Measurements from ENCODE around the gene MRPL33.

MRPL33 gene

DNA sequence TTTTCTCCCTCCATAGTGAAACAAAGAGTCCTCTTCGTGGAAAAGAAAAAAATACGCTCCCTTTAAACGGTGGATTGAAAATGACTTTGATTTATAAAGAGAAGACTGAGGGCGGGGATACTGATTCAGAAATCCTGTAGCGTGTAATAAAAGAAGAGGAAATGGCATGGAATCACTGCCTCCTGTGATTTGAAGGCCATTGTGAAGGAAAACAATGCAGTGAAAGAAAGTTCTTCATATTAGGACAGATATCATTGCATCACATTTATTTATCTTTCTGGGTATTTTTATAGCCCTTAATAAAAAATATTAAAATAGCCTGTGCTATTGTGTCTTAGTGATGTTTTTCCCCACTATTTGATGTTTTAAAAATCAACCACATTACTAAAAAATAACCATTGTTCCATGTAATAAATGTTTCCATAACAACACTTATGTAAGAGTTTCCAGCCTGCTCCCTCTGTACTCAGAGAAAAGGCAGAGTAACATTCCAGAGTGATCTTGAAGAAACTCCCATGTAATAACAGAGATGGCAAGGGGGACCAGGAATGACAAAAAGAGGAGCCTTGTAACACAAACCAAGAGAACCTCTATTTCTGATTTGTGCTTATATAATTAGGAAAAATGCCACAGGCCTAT, 8.0 kb downstream of the MRPL33 start:
- no peak for DNase-seq

DNA sequence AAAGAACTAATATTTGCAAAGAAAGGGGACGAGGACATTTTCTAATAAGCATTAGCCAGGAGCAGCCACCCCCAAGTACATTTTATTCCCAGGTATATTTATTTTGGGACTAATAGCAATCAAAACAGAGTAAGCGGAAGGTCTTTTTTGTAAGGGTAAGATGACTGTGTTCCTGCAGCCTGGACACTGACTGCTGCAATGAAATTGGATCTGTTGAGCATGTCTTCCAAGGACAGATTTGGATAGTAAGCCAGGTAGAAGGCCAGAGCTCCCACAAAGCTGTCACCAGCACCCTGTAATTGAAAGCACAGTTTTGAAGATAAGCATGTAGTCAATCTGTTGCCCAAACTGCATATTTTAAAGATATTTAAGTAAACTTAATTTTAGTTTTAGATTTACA, 10.0 kb downstream of the MRPL33 start:
- no peak for DNase-seq

DNA sequence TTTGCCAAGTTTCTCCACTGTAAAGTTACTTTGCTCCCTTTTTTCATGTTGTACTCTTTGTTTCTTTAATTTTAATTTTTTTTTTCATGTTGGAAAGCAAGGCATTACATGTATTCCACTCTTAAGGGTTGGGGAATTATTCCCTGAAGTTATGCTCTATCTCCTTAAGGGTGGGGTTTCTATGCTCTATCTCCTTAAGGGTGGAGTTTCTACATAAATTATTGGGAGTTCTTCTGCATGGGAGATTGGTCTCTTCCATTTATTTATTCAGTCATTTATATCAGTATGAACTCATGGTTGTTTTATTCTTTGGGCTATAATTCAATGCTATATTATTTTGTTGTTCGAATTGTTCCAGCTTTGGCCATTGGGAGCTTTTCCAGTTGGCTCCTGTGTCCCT, 11.2 kb downstream of the MRPL33 start:
- DNase-seq, result no peak

DNA sequence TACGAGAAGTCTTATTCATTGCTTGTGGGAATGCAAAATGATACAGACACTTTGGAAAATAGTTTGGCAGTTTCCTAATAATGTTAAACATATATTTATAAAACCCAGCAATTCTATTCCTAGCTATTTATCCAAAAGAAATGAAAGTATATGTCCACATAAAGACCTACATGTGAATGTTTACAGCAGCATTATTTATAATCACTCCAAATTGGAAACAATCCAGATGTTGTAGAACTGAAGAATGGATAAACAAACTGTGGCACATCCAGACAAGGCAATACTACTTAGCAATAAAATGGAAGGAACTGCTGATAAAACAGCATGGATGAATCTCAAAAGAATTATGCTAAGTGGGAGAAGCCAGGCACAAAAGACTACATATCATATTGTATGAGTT, 19.3 kb downstream of the MRPL33 start:
- DNase-seq, result no peak

DNA sequence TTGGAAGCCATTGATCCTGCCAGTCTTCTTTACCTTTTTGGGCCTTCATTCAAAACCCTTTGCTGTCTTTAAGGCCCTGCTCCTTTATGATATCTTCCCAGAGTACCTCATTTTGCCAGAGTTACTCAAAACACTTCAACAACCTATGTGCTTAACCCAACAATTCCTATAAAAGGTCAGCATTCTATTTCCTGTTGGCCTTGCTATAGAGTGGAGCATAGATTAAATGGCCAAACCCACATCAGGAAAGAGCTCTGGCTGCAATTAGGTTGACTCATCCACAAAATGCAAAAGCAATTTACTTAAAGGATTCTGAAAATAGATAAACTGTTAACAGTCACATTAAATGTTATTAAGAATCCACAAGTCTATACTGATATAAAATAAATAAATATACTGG, 21.2 kb downstream of the MRPL33 start:
- peak in 1 of 4 experiments; percentile 19 for DNase-seq

DNA sequence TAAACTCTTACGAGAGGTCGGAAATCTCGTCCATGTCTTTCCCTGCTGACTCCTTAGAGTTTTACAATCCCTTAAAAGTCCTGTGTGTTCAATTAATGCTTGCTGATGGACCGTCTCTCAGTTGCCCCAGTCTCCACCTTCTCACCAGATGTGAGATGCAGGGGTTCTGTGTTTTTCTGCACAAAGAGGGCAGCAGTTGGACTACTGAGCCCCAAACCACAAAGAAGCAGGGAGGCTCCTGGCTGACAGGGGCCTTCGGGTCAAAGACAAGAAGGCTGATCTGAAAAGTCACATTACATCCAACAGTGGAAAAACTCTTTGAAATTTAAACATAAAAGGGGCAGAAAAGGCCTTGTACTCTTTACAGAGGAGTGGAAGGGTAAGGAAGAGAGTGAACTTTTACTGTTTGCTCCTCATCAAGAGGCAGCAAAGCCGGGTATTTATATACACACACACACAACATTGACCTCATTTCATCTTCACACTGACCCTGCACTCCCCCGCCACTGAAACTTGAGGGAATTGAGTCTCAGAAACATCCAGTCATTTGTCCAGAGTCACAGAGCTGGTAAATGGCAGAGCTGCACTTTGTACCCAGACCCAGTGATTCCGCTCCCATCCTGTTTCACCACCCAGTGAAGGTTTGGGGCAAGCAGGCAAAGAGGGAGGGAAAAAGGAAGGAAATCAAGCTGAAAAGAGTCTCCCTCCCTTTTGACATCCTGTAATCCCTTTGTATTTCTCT, 23.7 kb downstream of the MRPL33 start:
- no peak for DNase-seq

DNA sequence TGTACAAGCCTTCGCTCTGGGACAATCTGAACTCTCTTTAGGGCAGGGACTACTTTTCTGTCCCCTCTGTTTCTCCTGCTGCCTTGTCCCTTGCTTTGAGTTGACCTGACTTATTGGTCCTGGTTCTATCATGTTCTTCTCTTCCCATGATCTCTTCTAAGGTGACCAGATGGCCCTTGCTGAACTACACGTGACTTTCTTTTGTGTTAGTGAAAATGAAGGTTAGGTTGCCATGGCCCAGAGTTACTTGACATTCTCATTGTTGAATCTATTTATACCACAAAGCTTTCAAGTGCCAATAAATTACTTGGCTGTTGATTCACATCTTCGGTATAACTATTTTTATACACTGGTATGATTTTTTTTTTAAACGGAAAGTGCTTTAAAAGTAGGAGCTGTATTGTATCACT, 24.4 kb downstream of the MRPL33 start:
- DNase-seq, result no peak

DNA sequence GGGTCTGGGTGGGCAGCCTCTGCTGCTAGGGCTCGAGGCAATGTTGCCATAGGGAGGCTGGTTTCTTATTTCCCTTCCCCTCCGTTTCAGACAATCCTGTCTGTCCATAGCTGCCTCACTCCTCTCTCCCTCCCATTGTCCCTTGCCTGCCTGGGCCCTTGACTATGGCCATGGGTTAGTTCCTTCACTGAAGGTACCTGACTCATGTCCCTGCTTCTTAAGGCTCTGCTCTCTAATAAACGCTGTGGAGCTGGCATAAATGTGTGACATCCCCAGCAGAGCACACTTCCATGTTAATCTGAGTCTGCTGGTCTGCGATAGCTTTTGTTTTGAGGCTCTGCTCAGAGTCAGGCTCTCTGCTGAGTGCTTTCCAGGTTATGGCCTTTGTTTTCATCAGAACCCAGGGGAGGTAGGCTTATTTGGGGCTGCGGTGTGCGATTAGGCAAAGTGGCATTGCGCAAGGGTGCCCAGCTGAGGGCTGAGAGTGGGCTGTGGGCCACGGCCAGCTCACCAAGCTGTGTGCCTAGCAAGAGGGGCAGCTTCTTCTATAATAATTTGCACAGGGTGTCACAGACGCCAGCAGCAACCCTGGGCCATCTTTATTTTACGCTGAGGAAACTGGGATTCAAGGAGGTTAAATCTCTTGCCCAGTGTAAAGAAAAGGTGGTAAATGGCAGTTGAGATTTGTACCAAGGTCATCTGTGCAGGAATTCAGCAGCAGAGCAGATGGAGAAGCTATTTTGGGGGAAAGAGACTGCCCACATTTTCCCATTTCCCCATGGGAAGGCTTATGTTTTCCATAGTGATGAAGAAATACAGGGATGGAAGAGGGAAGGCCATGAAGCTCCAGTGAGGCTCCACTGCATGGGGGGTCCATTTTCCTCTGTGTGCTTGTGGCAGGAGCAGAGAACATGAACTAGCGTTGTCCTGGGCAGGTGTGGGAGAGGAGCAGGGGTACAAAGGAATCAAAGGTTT, 25.6 kb downstream of the MRPL33 start:
- DNase-seq, result peak; percentile 38 to 80 (median 66)

DNA sequence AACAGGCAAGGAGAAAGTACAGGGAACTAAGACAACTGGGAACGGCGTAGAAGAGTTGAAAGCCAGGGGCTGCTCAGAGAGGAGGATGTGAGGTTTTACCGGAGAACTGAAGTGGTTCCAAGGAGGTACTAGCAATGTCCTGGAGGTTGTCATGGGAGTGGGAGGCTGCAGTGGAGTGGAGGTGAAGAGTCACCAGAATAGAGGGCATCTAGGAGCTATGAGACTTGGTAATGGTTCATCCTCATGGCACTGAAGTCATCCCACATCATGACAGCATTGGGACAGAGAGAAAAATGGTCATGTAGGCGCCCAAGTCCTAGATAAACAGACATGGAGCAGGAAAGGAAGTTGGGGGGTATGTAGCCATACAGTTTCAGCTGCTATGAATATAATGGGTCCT, 26.3 kb downstream of the MRPL33 start:
- DNase-seq, result peak in 3 of 4 experiments; percentile 34 to 66 (median 63)

DNA sequence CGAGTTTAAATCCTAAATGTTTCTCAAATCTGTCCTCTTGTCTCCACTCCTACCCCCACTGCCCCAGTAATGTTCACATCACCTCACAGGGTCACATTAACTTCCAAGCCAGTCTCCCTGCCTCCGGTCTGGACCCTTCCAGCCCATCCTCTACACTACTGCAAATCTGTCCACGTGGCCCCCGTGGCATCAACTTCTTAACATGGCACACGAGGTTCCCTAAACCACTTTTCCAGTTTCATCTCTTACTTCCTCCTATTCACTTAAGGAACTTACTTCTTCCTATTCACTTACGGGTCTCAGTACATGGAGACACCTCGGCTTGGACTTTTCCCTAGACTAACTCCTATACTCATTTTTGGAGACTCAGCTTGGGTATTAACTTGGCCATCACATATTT, 27.0 kb downstream of the MRPL33 start:
- DNase-seq, result peak; percentile 47 to 81 (median 74)

DNA sequence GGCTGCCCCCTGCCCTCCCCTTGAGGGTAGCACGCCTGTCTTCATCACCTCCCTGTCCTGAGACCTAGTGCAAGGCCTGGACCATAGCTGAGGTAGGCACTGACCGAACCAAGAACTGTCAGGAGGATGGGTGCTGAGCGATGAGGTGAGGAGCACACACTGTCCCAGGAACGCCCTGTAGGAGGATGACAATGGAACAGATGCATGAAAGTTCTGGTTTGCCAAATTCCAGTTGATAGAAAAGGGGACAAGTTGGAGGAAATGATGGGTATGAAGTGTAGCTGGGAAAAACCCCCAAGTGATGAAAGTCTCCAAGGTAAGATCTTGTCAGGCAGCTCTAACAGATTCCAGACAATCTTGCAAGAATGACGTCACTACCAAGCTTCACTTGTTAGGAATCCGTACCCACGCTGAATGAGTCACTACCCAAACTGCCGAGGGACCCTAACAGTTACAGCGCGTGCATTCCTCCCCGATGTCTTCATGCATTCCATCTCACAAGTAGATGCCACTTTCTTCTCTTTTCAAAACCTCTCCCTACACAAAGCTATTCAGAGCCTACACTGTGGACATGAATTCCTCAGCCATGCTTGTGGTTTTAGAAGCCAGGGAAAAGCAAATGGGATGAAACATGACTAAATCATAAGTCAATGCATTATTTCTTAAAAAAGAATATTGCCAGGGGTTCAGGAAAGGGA, 27.6 kb downstream of the MRPL33 start:
- peak; percentile 11 to 47 (median 32) for DNase-seq

DNA sequence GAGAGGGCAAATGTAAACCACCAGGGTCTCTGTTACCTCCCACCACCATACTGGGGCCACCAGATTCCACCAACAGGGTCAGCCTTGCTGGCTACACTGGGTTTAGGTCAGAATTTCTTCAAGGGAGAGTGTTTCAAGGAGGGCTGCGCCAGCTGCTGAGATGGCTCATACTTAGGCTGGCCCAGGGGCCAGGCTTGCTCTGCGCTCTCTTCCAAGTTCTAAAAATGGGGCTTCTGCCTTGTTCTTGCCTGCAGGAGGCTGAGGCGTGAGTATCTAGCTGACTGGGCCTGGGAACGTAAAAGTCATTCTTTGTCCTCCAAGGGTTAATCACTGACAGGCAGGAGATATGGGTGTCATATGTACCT, 28.1 kb downstream of the MRPL33 start:
- DNase-seq, result no peak

DNA sequence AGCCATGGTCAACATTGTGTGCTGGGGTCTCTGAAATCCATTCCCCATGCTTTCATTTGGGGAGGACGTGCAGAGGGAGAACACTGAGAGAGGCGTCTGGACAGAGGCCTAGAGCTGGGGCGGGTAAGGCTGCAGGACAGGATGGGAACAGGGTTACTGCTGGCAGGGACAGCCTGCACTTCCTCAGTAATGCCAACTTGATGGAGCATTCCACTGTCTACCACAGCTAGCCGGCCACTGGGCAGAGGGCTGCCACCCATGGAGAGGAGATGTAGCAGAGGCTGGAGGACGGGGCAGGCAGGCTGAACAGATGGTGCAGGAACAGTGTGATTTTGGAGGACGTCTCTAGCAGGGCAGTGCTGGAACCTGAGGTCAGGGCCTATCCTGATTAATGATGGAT, 29.3 kb downstream of the MRPL33 start:
- no peak for DNase-seq

DNA sequence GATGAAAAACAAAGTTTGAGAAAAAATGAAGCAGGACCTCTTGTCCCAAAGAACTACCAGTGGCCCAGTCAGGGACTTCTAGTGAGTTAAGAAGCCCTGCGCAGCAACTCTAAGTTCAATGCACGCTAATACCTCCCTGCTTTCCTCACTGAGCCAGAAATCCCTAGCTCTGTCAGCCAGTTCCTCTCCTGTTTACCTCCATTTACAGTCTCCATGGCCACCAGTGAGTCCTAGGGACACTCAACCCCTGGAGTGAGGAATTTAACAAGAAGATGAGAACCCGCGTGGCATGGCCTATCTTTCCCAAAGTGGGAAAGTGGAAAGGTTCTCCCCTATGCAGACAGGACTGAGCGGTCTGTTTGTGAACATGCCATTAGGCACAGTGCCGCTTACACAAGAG, 31.0 kb downstream of the MRPL33 start:
- no peak for DNase-seq

DNA sequence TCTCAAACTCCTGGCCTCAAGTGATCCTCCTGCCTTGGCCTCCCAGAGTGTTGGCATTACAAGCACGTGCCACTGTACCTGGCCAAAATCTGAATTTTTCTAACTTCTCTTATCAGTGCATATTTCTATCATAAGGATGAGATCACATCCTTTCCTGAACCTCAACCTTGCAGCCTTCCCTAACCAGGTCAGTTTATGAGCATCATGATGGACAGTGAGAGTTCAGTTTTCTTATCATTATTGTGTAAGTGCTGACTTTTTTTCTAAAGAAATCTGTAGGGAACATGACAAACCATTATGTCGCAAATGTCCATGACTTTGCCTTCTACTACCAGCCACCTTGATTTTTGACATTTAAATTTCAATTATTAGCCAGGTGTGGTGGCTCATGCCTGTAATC, 31.5 kb downstream of the MRPL33 start:
- DNase-seq, result no peak

DNA sequence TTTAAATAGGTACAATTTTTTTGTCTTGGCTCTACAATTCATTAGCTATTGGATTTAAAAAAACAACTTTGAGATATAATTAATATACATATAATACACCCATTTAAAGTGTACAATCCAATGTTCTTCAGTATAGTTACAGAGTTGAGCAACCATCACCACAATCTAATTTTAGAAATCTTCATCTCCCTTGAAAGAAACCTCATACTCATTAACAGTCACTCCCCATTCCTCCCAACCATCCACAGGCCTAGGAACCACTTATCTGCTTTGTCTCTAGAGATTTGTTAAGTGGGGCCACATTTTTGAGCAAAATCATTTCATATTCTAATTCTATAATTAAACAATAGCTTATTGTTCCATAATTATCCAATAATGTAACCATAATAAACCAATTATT, 32.6 kb downstream of the MRPL33 start:
- DNase-seq, result no peak

DNA sequence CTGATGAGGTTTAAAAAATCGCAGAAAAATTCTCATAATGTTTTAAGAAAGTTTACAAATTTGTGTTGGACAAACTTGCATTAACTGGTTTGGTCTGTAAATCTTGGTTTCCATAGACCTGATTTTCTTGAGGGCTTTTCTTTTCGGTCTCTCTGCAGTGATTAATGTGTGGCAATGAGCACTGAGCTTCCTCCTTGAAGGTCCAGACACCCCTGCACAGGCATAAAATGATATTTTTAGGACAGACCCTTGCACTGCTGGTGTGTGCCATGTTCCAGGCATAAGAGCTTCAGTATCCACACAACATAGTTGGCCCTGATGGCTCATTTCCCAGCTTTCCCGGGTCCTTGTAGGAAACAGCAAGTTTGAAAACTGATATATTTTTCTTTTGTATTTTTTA, 33.7 kb downstream of the MRPL33 start:
- no peak for DNase-seq

DNA sequence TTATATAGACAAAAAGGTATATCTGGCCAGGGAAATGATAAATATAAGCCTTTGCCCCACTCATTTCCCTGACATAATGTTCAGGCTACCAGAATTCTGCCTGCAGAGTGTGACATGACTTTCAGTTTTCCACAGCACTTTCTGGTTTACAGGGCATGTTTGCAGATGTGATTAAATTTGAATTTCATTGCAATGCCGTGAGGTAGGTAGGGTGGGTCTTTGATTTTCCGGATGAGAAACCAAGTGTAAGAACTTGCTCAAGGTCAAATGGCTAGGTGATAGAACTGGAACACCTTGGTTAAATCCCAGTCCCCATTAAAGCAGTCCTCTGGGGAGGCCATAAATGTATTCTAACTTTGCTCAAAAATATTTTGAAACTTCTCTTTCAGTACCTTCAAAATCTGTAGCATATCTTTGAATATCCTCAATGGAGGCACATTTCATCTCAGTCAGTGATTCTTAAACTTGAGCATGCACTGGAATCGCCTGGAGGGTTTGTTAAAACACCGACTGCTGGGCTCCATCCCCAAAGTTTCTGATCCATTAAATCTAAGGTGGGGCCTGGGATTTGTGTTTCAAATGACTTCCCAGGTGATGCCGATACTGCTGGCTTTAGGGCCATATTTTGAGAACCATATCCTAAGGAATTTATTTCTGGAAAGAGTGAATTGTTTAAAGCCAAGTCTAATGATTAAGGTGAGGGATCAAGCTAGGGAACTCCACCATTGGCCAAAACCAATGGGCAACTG, 35.0 kb downstream of the MRPL33 start:
- DNase-seq, result no peak

DNA sequence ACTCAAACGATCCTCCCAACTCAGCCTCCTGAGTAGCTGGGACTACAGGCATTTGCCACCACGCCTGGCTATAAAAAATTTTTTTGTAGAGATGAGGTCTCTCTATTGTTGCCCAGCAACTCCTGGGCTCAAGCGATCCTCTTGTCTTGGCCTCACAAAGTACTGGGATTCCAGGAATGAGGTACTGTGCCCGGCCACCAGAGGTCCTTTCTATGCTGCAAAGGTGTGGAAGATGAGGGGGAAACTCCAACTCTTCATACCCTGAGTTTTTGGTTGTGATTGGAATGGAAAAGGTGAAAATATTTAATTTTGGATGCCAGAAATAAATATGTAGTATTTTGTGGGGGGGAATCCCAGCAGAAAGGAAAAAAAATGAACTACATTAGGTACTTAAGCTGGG, 36.0 kb downstream of the MRPL33 start:
- DNase-seq, result peak in 1 of 4 experiments; percentile 45

DNA sequence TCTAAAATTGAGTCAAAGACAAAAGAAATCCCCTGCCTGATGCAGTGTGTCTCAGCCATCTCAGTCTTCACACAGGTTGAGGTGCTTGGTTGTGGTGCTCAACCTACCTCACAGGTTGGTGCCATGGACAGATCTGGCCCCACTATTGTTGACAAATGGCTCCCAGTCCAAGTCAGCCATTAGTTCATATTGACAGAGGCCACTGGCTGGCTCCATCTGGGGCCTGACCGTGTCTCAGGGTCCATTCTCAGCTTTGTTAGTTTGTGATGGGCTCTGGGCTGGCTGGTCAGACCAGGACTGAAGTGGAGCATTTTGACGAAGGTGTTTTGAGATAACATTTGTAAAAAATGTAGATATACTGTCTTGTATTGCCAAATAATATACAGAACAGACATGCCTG, 36.9 kb downstream of the MRPL33 start:
- no peak for DNase-seq

DNA sequence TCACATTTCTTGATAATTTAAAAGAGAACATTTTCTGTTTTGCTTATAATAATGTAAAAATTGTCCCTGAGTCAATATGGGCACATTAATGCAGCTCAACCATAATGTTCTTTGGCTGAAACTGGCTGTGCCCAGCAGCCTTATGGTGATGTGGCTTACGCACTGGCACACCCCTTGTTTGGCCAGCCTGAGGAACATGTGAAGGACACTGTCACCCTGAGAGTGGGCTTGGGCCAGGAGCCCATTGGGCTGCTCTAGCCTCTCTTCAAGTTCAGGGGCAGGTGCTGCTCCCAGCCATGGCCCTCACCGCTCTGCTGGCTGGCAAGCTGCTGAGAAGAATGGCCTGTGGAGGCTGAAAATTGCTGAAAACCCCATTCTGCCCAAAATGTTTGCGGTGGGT, 37.5 kb downstream of the MRPL33 start:
- DNase-seq, result no peak

DNA sequence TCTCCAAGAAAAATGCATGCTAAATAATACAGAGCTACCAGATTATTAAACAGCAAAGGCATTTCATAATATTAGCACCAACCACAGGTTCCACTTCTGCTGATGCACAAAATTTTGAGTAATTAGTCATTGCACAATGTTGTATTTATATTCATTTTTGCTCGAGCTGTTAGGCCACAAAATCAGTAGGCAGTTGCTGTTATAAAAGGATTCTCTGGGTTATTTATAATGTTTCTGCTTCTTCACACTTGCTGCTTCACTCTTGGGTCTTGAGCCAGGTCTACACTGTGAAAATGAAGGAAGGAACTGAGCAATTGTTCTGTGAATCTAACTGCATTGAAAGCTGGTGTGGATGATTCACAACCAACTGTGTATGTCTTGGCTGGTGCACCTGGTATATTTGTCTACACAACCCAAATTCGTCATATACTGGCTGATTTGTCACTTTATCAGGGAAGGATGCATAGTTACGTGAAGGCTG, 38.3 kb downstream of the MRPL33 start:
- DNase-seq, result peak in 3 of 4 experiments; percentile 17 to 68 (median 66)
